Activated CD8-positive, alpha-beta memory T cell treated with anti-CD3 and anti-CD28 coated beads, Interleukin-2, amount 10 ng/mL, durations not matched to agents 7 days and 5 days (primary cell): ENCODE data around the gene CST9. TPM values are rescaled to one million over a fixed set of nuclear protein-coding genes. Genes with fewer than 3 reads are reported as not detected.
"Not testable (repeated sequence)": the region's sequence is repeated elsewhere in the genome, so short reads cannot be mapped to it uniquely, and the experiment has no call there.

ENCODE experiments used
- ATAC-seq: fragments of 150-1000 bp; cut with Tn5 transposase; one replicate; pipeline ENCODE4 v1.10.0; 2021; ENCODE audit warnings: moderate library complexity
- CTCF ChIA-PET: fragments of 350-600 bp; sonication (Branson Sonifier 250); formaldehyde crosslinking; loops from one replicate; lab custom pipeline; 2021; ENCODE audit warnings: antibody characterized with exemption; lab: Charles Lee
- DNase-seq: peaks from one replicate; pipeline ENCODE4 v3.0.0-alpha.2; 2020
- H3K27ac Mint-ChIP-seq: one replicate; pipeline ENCODE4 v1.8.0; 2021; ENCODE audit warnings: mild to moderate bottlenecking, mixed read lengths
- H3K27me3 Mint-ChIP-seq: one replicate; pipeline ENCODE4 v1.8.0; 2021; ENCODE audit warnings: mixed read lengths
- H3K36me3 Mint-ChIP-seq: one replicate; pipeline ENCODE4 v1.8.0; 2021; ENCODE audit warnings: mild to moderate bottlenecking, mixed read lengths
- H3K4me1 Mint-ChIP-seq: one replicate; pipeline ENCODE4 v1.8.0; 2021; ENCODE audit warnings: mixed read lengths
- H3K4me3 Mint-ChIP-seq: one replicate; pipeline ENCODE4 v1.8.0; 2021; ENCODE audit warnings: mild to moderate bottlenecking, moderate library complexity, mixed read lengths
- H3K9me3 Mint-ChIP-seq: one replicate; pipeline ENCODE4 v1.8.0; 2022; ENCODE audit warnings: low read depth, mixed read lengths
- total RNA-seq, 2 experiments: library from RNA; stranded (reverse); gene quantifications; one replicate each; pipeline ENCODE4 v1.2.3, GENCODE V29; 2021

The CST9 gene
- total RNA-seq, 2 experiments from 2014 or later = not detected

GRCh38 chr20:23585449-23585807 lies 20.3 kb downstream of the CST9 start:
- DNase-seq (no peak), ATAC-seq (no peak)
- Mint-ChIP-seq H3K4me1 (no peaks in the 10 kb centered on the region), H3K27me3 (peaks cover 15% of the 10 kb centered on the region), H3K4me3 (no peak overlapping the region), H3K36me3 (no peaks in the 10 kb centered on the region), H3K9me3 (no peaks in the 10 kb centered on the region), H3K27ac (no peak overlapping the region)
- CTCF ChIA-PET = interaction anchor here (0.8 kb wide), 1 partner anchor 144 kb away, joined by 3 read pairs; no protein-coding TSS in a partner anchor

GRCh38 chr20:23584434-23585199 lies 21.1 kb downstream of the CST9 start:
- Mint-ChIP-seq H3K27me3 (peaks cover 16% of the 10 kb centered on the region), H3K4me3 (no peak overlapping the region), H3K36me3 (no peaks in the 10 kb centered on the region), H3K27ac (no peak overlapping the region), H3K4me1 (no peaks in the 10 kb centered on the region), H3K9me3 (no peaks in the 10 kb centered on the region)
- DNase-seq (no peak), ATAC-seq (no peak)
- CTCF ChIA-PET = interaction anchor here (0.8 kb wide), 1 partner anchor 143 kb away, joined by 3 read pairs; no protein-coding TSS in a partner anchor

GRCh38 chr20:23583526-23583925 lies 22.2 kb downstream of the CST9 start:
- no peaks in the 10 kb centered on the region for H3K9me3 Mint-ChIP-seq
- no peaks in the 10 kb centered on the region for H3K36me3 Mint-ChIP-seq
- H3K27ac Mint-ChIP-seq = no peak overlapping the region
- CTCF ChIA-PET = no interaction called here
- H3K4me3 Mint-ChIP-seq = no peak overlapping the region
- peaks cover 16% of the 10 kb centered on the region for H3K27me3 Mint-ChIP-seq
- ATAC-seq (no peak), DNase-seq (no peak)
- H3K4me1 Mint-ChIP-seq = no peaks in the 10 kb centered on the region

- Mint-ChIP-seq H3K36me3 (no peaks in the 10 kb centered on the region), H3K27me3 (peaks cover 16% of the 10 kb centered on the region), H3K4me1 (no peaks in the 10 kb centered on the region), H3K4me3 (no peak overlapping the region), H3K27ac (no peak overlapping the region), H3K9me3 (no peaks in the 10 kb centered on the region)
- no peak for DNase-seq
- CTCF ChIA-PET = no interaction called here
- ATAC-seq = no peak
These were observed 23.4 kb downstream of the CST9 start for GRCh38 chr20:23582293-23582692.

GRCh38 chr20:23581833-23582232 lies 23.9 kb downstream of the CST9 start:
- H3K9me3 Mint-ChIP-seq, H3K4me3 Mint-ChIP-seq, H3K27ac Mint-ChIP-seq, H3K36me3 Mint-ChIP-seq, DNase-seq, ATAC-seq, CTCF ChIA-PET, H3K4me1 Mint-ChIP-seq: not testable (repeated sequence)
- H3K27me3 Mint-ChIP-seq = peaks cover 16% of the 10 kb centered on the region

- no peak overlapping the region for H3K27ac Mint-ChIP-seq
- peaks cover 11% of the 10 kb centered on the region for H3K27me3 Mint-ChIP-seq
- no peak for DNase-seq
- CTCF ChIA-PET = no interaction called here
- no peaks in the 10 kb centered on the region for H3K36me3 Mint-ChIP-seq
- no peak for ATAC-seq
- H3K4me1 Mint-ChIP-seq = no peaks in the 10 kb centered on the region
- no peaks in the 10 kb centered on the region for H3K9me3 Mint-ChIP-seq
- H3K4me3 Mint-ChIP-seq = no peak overlapping the region
These were observed 30.7 kb downstream of the CST9 start for GRCh38 chr20:23574977-23575376.

- Mint-ChIP-seq H3K4me3 (no peak overlapping the region), H3K27ac (no peak overlapping the region), H3K4me1 (no peaks in the 10 kb centered on the region), H3K36me3 (no peaks in the 10 kb centered on the region), H3K9me3 (no peaks in the 10 kb centered on the region), H3K27me3 (peaks cover 5% of the 10 kb centered on the region)
- ATAC-seq (no peak), DNase-seq (no peak)
- CTCF ChIA-PET = no interaction called here
These were observed 35.4 kb downstream of the CST9 start for GRCh38 chr20:23570178-23570760.

- CTCF ChIA-PET = no interaction called here
- DNase-seq = no peak
- no peak for ATAC-seq
- Mint-ChIP-seq H3K36me3 (no peaks in the 10 kb centered on the region), H3K9me3 (no peaks in the 10 kb centered on the region), H3K27ac (no peak overlapping the region), H3K4me3 (no peak overlapping the region), H3K4me1 (no peaks in the 10 kb centered on the region), H3K27me3 (peaks cover 5% of the 10 kb centered on the region)
These were observed 36.1 kb downstream of the CST9 start for GRCh38 chr20:23569570-23569969.

- Mint-ChIP-seq H3K4me1 (no peaks in the 10 kb centered on the region), H3K27me3 (peaks cover 5% of the 10 kb centered on the region), H3K27ac (no peak overlapping the region), H3K4me3 (no peak overlapping the region), H3K36me3 (no peaks in the 10 kb centered on the region), H3K9me3 (no peaks in the 10 kb centered on the region)
- DNase-seq = no peak
- no peak for ATAC-seq
- CTCF ChIA-PET = no interaction called here
These were observed 36.8 kb downstream of the CST9 start for GRCh38 chr20:23568971-23569330.

- peaks cover 5% of the 10 kb centered on the region for H3K27me3 Mint-ChIP-seq
- H3K36me3 Mint-ChIP-seq = no peaks in the 10 kb centered on the region
- H3K27ac Mint-ChIP-seq = no peak within 1 kb of the TSS
- no peak for ATAC-seq
- CTCF ChIA-PET = no interaction called here
- H3K4me1 Mint-ChIP-seq = no peaks in the 10 kb centered on the region
- DNase-seq = no peak
- H3K9me3 Mint-ChIP-seq = no peaks in the 10 kb centered on the region
- no peak within 1 kb of the TSS for H3K4me3 Mint-ChIP-seq
These were observed 37.3 kb downstream of the CST9 start, which contains the start of gene CST9L for GRCh38 chr20:23568320-23568970. Gene CST9L (minus strand): TSS chr20:23568484. CDS start chr20:23568450, 34 bp downstream.

- DNase-seq = no peak
- ATAC-seq = no peak
- H3K4me3 Mint-ChIP-seq = no peak overlapping the region
- H3K27me3 Mint-ChIP-seq = peaks cover 2% of the 10 kb centered on the region
- H3K36me3 Mint-ChIP-seq = no peaks in the 10 kb centered on the region
- no peaks in the 10 kb centered on the region for H3K4me1 Mint-ChIP-seq
- no peak overlapping the region for H3K27ac Mint-ChIP-seq
- peaks cover 2% of the 10 kb centered on the region for H3K9me3 Mint-ChIP-seq
- CTCF ChIA-PET = no interaction called here
These were observed 39.4 kb downstream of the CST9 start for GRCh38 chr20:23566199-23566932.

- no peaks in the 10 kb centered on the region for H3K27me3 Mint-ChIP-seq
- no peak for ATAC-seq
These were observed 40.1 kb downstream of the CST9 start for GRCh38 chr20:23565503-23566045.

GRCh38 chr20:23564927-23565326 lies 40.8 kb downstream of the CST9 start:
- H3K27me3 Mint-ChIP-seq = peaks cover 2% of the 10 kb centered on the region
- no peaks in the 10 kb centered on the region for H3K36me3 Mint-ChIP-seq
- peaks cover 2% of the 10 kb centered on the region for H3K9me3 Mint-ChIP-seq
- no peak overlapping the region for H3K4me3 Mint-ChIP-seq
- CTCF ChIA-PET = no interaction called here
- ATAC-seq = no peak
- peak; percentile 12 for DNase-seq
- H3K27ac Mint-ChIP-seq = no peak overlapping the region
- no peaks in the 10 kb centered on the region for H3K4me1 Mint-ChIP-seq

More at GRCh38 chr20:23565503-23566045, 40.1 kb downstream of the CST9 start:
- CTCF ChIA-PET = no interaction called here
- H3K9me3 Mint-ChIP-seq = peaks cover 2% of the 10 kb centered on the region
- no peaks in the 10 kb centered on the region for H3K36me3 Mint-ChIP-seq
- DNase-seq = no peak
- no peak overlapping the region for H3K27ac Mint-ChIP-seq
- no peak overlapping the region for H3K4me3 Mint-ChIP-seq
- H3K4me1 Mint-ChIP-seq = no peaks in the 10 kb centered on the region
